GM12878 (cell line): ENCODE results near the gene CPSF4. TPM values are rescaled to one million over a fixed set of nuclear protein-coding genes. Genes with fewer than 3 reads are reported as not detected.
"Not testable (repeated sequence)": the region's sequence is repeated elsewhere in the genome, so short reads cannot be mapped to it uniquely, and the experiment has no call there.

Source experiments
- ATAC-seq: fragments of 200-7000 bp; cut with Tn5 transposase; 3 replicates; pipeline ENCODE4 v1.9.1; 2020; ENCODE audit warnings: mild to moderate bottlenecking, moderate library complexity
- BruUV-seq: library from RNA; stranded (reverse); fragments of 400-500 nt; replicated peaks from 2 replicates; lab custom pipeline; 2021; lab: Mats Ljungman, UMichigan
- CTCF ChIA-PET: fragments of 300-600 bp; sonication (Branson Sonifier 250); formaldehyde crosslinking; extraction: SDS; loops from one replicate; lab custom pipeline; 2021; ENCODE audit warnings: inconsistent platforms; lab: Yijun Ruan, JAX
- POLR2A ChIA-PET: fragments of 350-600 bp; formaldehyde crosslinking; extraction: SDS; loops from one replicate; lab custom pipeline; 2021; ENCODE audit warnings: inconsistent platforms; lab: Charles Lee
- RAD21 ChIA-PET: fragments of 300-600 bp; sonication (Branson Sonifier 250); formaldehyde crosslinking; loops from one replicate; lab custom pipeline; 2023; ENCODE audit warnings: antibody characterized with exemption; ENCODE audit not compliant: unreplicated experiment; lab: Charles Lee
- SMC1A ChIA-PET: fragments of 300-600 bp; sonication (Branson Sonifier 250); formaldehyde crosslinking; loops from one replicate; lab custom pipeline; 2023; ENCODE audit not compliant: unreplicated experiment, uncharacterized antibody; lab: Charles Lee
- DNase-seq: peaks from one replicate; pipeline ENCODE4 v3.0.0-alpha.2; 2011; ENCODE audit warnings: low read depth, low spot score
- FAIRE-seq: peaks from 3 replicates; lab custom pipeline; 2011; peaks lifted over from hg19 to GRCh38; lab: Jason Lieb, UNC
- H2AFZ ChIP-seq: 2 replicates; pipeline ENCODE4 v1.6.0; 2011; ENCODE audit warnings: low read depth, low read length, control low read depth; ENCODE audit not compliant: control insufficient read depth
- H3K27ac ChIP-seq: 2 replicates; pipeline ENCODE4 v1.5.1; 2011; ENCODE audit warnings: control low read depth; ENCODE audit not compliant: control insufficient read depth, insufficient read depth
- H3K27me3 ChIP-seq, 2 experiments: replicated peaks in 1 of 2; 2 replicates each; pipeline versions ENCODE4 v1.6.0 to v1.6.1; 2011; ENCODE audit warnings: low read length in 1 of 2; ENCODE audit not compliant: control insufficient read depth in 2 of 2, insufficient read depth in 2 of 2
- H3K36me3 ChIP-seq, 2 experiments: 2 replicates each; pipeline ENCODE4 v1.5.1; 2011; ENCODE audit warnings: low read length in 1 of 2; ENCODE audit not compliant: control insufficient read depth in 2 of 2, insufficient read depth in 2 of 2
- H3K4me1 ChIP-seq: 2 replicates; pipeline ENCODE4 v1.6.1; 2011; ENCODE audit warnings: mild to moderate bottlenecking, low read length, moderate library complexity, mixed read lengths; ENCODE audit not compliant: control insufficient read depth, insufficient read depth
- H3K4me2 ChIP-seq: 2 replicates; pipeline ENCODE4 v1.6.0; 2011; ENCODE audit warnings: control low read depth; ENCODE audit not compliant: control insufficient read depth, insufficient read depth
- H3K4me3 ChIP-seq: fragments of 200-600 bp; sonication (generic); 2 replicates; pipeline ENCODE4 v1.5.1; 2016
- H3K79me2 ChIP-seq: 2 replicates; pipeline ENCODE4 v1.6.0; 2011; ENCODE audit warnings: low read length; ENCODE audit not compliant: control insufficient read depth, insufficient read depth
- H3K9ac ChIP-seq: 2 replicates; pipeline ENCODE4 v1.8.0; 2011; ENCODE audit warnings: low read length, control low read depth, mixed read lengths; ENCODE audit not compliant: control insufficient read depth, insufficient read depth
- H3K9me3 ChIP-seq: replicated peaks from 3 replicates; pipeline ENCODE4 v1.5.1; 2011; ENCODE audit warnings: mild to moderate bottlenecking, low read length; ENCODE audit not compliant: control insufficient read depth, insufficient read depth
- H4K20me1 ChIP-seq: 2 replicates; pipeline ENCODE4 v1.6.0; 2011; ENCODE audit not compliant: control insufficient read depth, insufficient read depth
- MLLT1 ChIP-seq: fragments of 450-650 bp; IDR thresholded peaks from 2 replicates; pipeline ENCODE4 v1.6.1; 2016; ENCODE audit warnings: mild to moderate bottlenecking
- NFXL1 ChIP-seq: fragments of 450-650 bp; IDR thresholded peaks from 2 replicates; pipeline ENCODE4 v1.6.1; 2017; ENCODE audit warnings: antibody characterized with exemption, mild to moderate bottlenecking, borderline replicate concordance
- WGBS: methylation state at CpG from one replicate; pipeline ENCODE4 v1.1.6; 2016; ENCODE audit warnings: low lambda C conversion rate; ENCODE audit not compliant: insufficient replicate concordance, insufficient coverage; ENCODE audit errors: missing lambda C conversion rate; 5-methylcytosine and 5-hydroxymethylcytosine counted together
- in situ Hi-C: fragments of 300-500 bp; cut with MboI; formaldehyde crosslinking; loops from 9 replicates; pipeline ENCODE4 v1.14.3; 2018; ENCODE audit warnings: mixed read lengths
- intact Hi-C: fragments of 100-400 bp; cut with micrococcal nuclease; formaldehyde crosslinking; loops from one replicate; pipeline ENCODE4 v1.14.2; 2022; ENCODE audit not compliant: unreplicated experiment
- polyA plus RNA-seq, 11 experiments: library from polyadenylated mRNA; depleted of rRNA in 4 of 11; unstranded in 6 of 11; stranded (reverse) in 5 of 11; fragments of >200 nt; fragmentation: Nextera tagmentation in 4 of 11; fragmentation: Illumina TruSeq in 1 of 11; extraction: Ambion mirVana in 4 of 11; extraction: Trizol in 1 of 11; gene quantifications; 1 replicate in 1 of 11; 2 replicates in 10 of 11; pipeline versions ENCODE4 v1.2.1 to v1.2.3, GENCODE V29; 2011 to 2016; ENCODE audit warnings: inconsistent platforms in 2 of 11, missing spikeins in 2 of 11, low read depth in 1 of 11
- total RNA-seq, 4 experiments: library from RNA; depleted of rRNA in 3 of 4; stranded (reverse); fragments of >200 nt in 3 of 4; fragmentation: Illumina TruSeq in 1 of 4; extraction: Trizol in 1 of 4; gene quantifications; 2 replicates each; pipeline versions ENCODE4 v1.2.1 to v1.2.3, GENCODE V29; 2013 to 2021

The CPSF4 gene
- total and polyA plus RNA-seq, 10 of the 15 experiments (the other 5 are each of a cell fraction or from before 2014, with no cell fraction given) = 13.6 to 70.1 (median 45.0) TPM

GRCh38 chr7:99500637-99501009 is 61.9 kb downstream of the CPSF4 start:
- intact Hi-C loops (loop anchor here (2.0 kb wide), 2 partner anchors 28 to 58 kb away; partner anchors contain the start of genes ZNF655 and ZNF789), in situ Hi-C loops (no loop called here)
- Histone ChIP-seq H3K27me3 (no peaks in the 10 kb centered on the region), H3K36me3 (peaks cover 0 to 10% of the 10 kb centered on the region in 2 experiments; a peak in 1 of 4 replicates), H3K79me2 (peaks cover 50% of the 10 kb centered on the region), H3K4me3 (peak overlapping the region; percentile 95), H3K4me1 (no peaks in the 10 kb centered on the region), H3K27ac (peak overlapping the region; percentile 92), H4K20me1 (no peaks in the 10 kb centered on the region), H2AFZ (peak overlapping the region; percentile 88), H3K9me3 (peaks cover 4% of the 10 kb centered on the region; the same call in 2 of the 3 replicates), H3K4me2 (peak overlapping the region; percentile 46), H3K9ac (peak overlapping the region; percentile 94)
- no peak for DNase-seq
- ChIA-PET POLR2A (interaction anchor here (0.5 to 2.3 kb wide), 5 partner anchors 27 to 91 kb away, joined by 3 to 15 read pairs (median 3); partner anchors contain the start of genes BUD31 and ZNF655), SMC1A (no interaction called here), CTCF (interaction anchor here (0.6 to 1.5 kb wide), 3 partner anchors 27 to 92 kb away, joined by 3 to 4 read pairs (median 3); partner anchors contain the start of genes BUD31, PDAP1 and ZNF655), RAD21 (interaction anchor here (0.6 to 1.4 kb wide), 2 partner anchors 92 to 98 kb away, joined by 3 read pairs; partner anchors contain the start of genes BUD31 and PDAP1)
- ATAC-seq = no peak
- 64% methylated on average over 16 of the region's 16 CpGs for WGBS
- BruUV-seq = no TSS peak
- FAIRE-seq = no peak
- TF ChIP-seq MLLT1 = peak; percentile 86
- TF ChIP-seq NFXL1 = no peak

- H3K4me3 ChIP-seq, SMC1A ChIA-PET, H3K9me3 ChIP-seq, H2AFZ ChIP-seq, H3K4me1 ChIP-seq, RAD21 ChIA-PET, H3K36me3 ChIP-seq, H4K20me1 ChIP-seq, in situ Hi-C loops, FAIRE-seq, ATAC-seq, DNase-seq, H3K9ac ChIP-seq, H3K27ac ChIP-seq, H3K27me3 ChIP-seq: not testable (repeated sequence)
- H3K4me2 ChIP-seq = peak overlapping the region; percentile 46; the same call in 1 of the 2 replicates
- ChIA-PET CTCF (interaction anchor here (0.6 to 1.5 kb wide), 2 partner anchors 57 to 92 kb away, joined by 3 to 4 read pairs; partner anchors contain the start of genes BUD31, PDAP1 and ZNF655), POLR2A (interaction anchor here (1.0 to 2.3 kb wide), 4 partner anchors 28 to 94 kb away, joined by 3 to 15 read pairs (median 6); partner anchors contain the start of genes BUD31 and ZNF655)
- TSS peak; percentile 48 for BruUV-seq
- 96% methylated on average over 11 of the region's 12 CpGs for WGBS
- H3K79me2 ChIP-seq = peaks cover 54% of the 10 kb centered on the region
- intact Hi-C loops = loop anchor here (2.0 kb wide), 2 partner anchors 28 to 58 kb away; partner anchors contain the start of genes ZNF655 and ZNF789
Observed at GRCh38 chr7:99501236-99501635, 62.5 kb downstream of the CPSF4 start.
